Measurements from ENCODE around the gene HES4. TPM values are rescaled to one million over a fixed set of nuclear protein-coding genes. Genes with fewer than 3 reads are reported as not detected.

HES4 gene
- total and polyA plus RNA-seq, 2 of the 13 experiments (the other 11 are each of a cell fraction or from before 2014, with no cell fraction given) = 8.8 to 10.6 TPM

DNA sequence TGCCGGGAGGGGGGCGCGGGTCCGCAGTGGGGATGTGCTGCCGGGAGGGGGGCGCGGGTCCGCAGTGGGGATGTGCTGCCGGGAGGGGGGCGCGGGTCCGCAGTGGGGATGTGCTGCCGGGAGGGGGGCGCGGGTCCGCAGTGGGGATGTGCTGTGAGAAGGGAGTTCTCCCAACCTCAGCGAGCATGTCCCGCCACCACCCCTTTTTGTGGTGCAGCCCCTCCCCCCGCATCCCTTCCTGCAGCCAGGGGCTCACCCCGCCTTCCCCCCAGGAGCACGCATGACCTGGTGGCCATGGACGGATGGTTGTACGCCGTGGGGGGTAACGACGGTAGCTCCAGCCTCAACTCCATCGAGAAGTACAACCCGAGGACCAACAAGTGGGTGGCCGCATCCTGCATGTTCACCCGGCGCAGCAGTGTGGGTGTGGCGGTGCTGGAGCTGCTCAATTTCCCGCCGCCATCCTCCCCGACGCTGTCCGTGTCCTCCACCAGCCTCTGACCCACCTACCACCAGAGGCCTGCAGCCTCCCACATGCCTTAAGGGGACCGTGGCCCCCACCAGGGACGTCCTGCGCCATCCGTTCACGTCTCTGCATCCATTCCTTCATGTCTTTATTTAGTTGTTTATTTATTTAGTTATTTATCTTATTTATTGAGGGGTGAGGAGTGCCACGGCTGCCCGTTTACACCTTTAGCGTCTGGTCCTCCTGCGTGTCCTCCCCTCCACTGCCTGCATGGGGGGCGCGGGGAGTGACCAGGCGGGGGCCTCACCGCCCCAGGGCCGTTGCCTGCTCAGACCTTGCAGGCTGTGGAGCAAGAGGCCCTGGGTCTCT, 35.0 kb downstream of the HES4 start:
- WGBS (ENCODE audit: low lambda C conversion rate) = 96% methylated on average over 40 of the region's 51 CpGs
- Histone ChIP-seq H2AFZ (ENCODE audit: low read length) (no peak overlapping the region), H3K9ac (ENCODE audit: insufficient read depth, low read depth, low read length) (no peak overlapping the region), H3K36me3 (replicated peaks in 1 of 2; ENCODE audit: control insufficient read depth in 1 of 2, insufficient read depth in 2 of 2, low read length in 2 of 2) (peaks cover 0 to 6% of the 10 kb centered on the region in 2 experiments; a peak in 1 of 5 replicates), H4K20me1 (ENCODE audit: insufficient read depth, low read length) (no peaks in the 10 kb centered on the region), H3K4me2 (ENCODE audit: low read depth, low read length) (no peak overlapping the region), H3K4me1 (ENCODE audit: insufficient read depth, low read length) (peaks cover 31% of the 10 kb centered on the region), H3K9me3 (ENCODE audit: low read length) (no peaks in the 10 kb centered on the region), H3K79me2 (ENCODE audit: insufficient read depth, low read length) (no peaks in the 10 kb centered on the region), H3K27ac (ENCODE audit: extremely low read length, insufficient read depth, low read length) (no peak overlapping the region), H3K27me3 (ENCODE audit: control insufficient read depth in 1 of 2, insufficient read depth in 2 of 2, low read length in 2 of 2) (no peaks in the 10 kb centered on the region; a peak in 1 of 5 replicates), H3K4me3 (replicated peaks in 1 of 3; ENCODE audit: insufficient read depth in 1 of 3, low read depth in 2 of 3, low read length in 3 of 3) (no peak overlapping the region)
- CTCF ChIA-PET (ENCODE audit: low intra/inter-chr PET ratio, low total read pairs) = no interaction called here
- intact Hi-C loops (cut with micrococcal nuclease; ENCODE audit: unreplicated experiment) = no loop called here
- DNase-seq (ENCODE audit: low spot score) (no peak), FAIRE-seq (no peak), ATAC-seq (no peak)
- in situ Hi-C loops (cut with HindIII; ENCODE audit: extremely low pct_ligation_motif_present, low pct_unique_long_range_greater_than_20kb) = no loop called here
- TF ChIP-seq AGO2 (optimal IDR thresholded peaks at IDR 0.05; ENCODE audit: low read depth, low read length) (peak; percentile 2), SNAPC2 (CRISPR knock-in tag; IDR thresholded peaks at IDR 0.05) (no peak), ZNF703 (CRISPR knock-in tag; IDR thresholded peaks at IDR 0.05; ENCODE audit: borderline replicate concordance) (no peak), PCBP1 (IDR thresholded peaks at IDR 0.05; ENCODE audit: borderline replicate concordance, low read depth, low read length) (no peak), GPN1 (CRISPR knock-in tag; IDR thresholded peaks at IDR 0.05; ENCODE audit: borderline replicate concordance) (no peak), POLR2AphosphoS2 (IDR thresholded peaks at IDR 0.05; ENCODE audit: low read depth, low read length) (no peak)
- TF ChIP-seq, protein P1, sequence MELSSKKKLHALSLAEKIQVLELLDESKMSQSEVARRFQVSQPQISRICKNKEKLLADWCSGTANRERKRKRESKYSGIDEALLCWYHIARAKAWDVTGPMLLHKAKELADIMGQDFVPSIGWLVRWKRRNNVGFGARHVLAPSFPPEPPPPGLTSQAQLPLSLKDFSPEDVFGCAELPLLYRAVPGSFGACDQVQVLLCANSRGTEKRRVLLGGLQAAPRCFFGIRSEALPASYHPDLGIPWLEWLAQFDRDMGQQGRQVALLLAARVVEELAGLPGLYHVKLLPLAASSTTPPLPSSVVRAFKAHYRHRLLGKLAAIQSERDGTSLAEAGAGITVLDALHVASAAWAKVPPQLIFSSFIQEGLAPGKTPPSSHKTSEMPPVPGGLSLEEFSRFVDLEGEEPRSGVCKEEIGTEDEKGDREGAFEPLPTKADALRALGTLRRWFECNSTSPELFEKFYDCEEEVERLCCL (CRISPR knock-in tag; IDR thresholded peaks at IDR 0.05; ENCODE audit: borderline replicate concordance) = no peak
- POLR2A ChIA-PET = no interaction called here
- no TSS peak for BruUV-seq (replicated peaks)

Measured in HepG2 (cell line).